GM19395 (cell line): ENCODE measurements around the gene ZNF182.
A peak's percentile ranks its signal among the peaks of the same experiment; 100 is the strongest.
"Not testable (repeated sequence)": the region's sequence is repeated elsewhere in the genome, so short reads cannot be mapped to it uniquely, and the experiment has no call there.

ENCODE experiments used
- ATAC-seq: cut with Tn5 transposase; IDR thresholded peaks from one replicate; pipeline ENCODE4 v1.9.1; 2021; ENCODE audit warnings: mild to moderate bottlenecking, moderate library complexity; ENCODE audit not compliant: unreplicated experiment

The ZNF182 gene

DNA sequence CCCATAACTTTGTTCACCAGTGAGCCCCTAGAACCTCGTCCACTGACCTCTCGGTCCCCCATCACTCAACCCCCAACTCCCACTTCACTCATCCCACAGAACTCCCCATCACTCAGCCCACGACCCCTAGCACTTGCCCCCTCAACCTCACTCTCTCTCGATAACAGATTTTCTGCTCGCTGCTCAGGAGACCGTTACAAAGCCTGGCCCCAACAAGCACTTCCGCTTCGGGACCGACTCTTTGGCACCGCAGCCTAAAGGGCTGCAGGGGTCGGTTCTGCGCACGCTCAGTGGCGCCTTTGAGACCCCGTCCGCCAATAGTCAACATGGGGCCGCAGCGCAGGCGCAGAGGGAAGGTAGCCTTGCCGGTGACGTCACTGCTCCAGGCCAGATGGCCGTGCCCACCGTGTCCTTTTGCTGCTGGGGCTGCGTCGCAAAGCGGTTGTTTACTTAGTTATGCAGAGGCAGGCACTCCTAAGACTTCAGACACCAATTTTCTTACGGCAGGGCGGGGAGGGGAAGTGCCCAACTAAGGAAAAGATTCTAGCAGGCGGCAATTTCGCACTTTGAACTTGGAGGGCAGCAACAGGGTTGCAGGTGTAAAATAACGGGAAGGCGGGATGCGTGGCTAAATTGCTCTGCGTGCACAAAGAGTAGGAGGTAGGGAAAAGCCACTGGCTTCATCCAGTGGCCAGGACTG, at the start of gene ZNF182:
ZNF182 (minus strand) TSS at position 232 of the 700 bp plus-strand sequence. CDS start 1,380 bp downstream, outside the sequence.
- peak; percentile 91 for ATAC-seq

GRCh38 chrX:48046846-48047245, 43.1 kb upstream of the ZNF182 start:
- ATAC-seq, result no peak

- ATAC-seq, result no peak
Measured at GRCh38 chrX:48045410-48046311, 41.9 kb upstream of the ZNF182 start.

- ATAC-seq, result no peak
Measured at GRCh38 chrX:48043056-48043455, 39.3 kb upstream of the ZNF182 start.

- no peak for ATAC-seq
Measured at GRCh38 chrX:48035891-48036290, 32.1 kb upstream of the ZNF182 start.

DNA sequence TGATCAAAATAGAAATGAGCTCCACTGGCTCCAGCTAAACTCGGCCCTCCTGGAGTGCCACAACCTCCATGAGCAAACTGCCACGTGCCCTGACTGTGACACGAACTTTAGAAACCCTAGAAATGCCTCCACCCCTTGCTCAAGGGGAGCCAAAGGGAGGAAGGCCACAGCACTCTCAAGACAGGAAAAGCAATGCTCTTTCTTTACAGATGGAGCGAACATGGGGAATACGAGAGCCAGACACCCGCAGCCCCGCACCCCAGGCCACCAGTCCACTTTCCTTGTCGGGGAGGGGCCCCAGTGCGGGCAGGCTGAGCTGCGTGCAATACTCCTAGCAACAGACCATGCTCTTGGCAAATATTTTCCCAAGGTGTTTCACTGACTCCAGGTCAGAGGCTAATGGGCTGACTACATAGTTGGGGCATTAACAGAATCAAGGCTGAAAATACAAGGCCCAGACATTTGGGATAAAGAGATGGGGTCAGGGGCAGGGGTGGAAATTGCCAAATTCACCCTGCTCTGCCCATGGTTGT, 26.9 kb upstream of the ZNF182 start:
- not testable (repeated sequence) for ATAC-seq

DNA sequence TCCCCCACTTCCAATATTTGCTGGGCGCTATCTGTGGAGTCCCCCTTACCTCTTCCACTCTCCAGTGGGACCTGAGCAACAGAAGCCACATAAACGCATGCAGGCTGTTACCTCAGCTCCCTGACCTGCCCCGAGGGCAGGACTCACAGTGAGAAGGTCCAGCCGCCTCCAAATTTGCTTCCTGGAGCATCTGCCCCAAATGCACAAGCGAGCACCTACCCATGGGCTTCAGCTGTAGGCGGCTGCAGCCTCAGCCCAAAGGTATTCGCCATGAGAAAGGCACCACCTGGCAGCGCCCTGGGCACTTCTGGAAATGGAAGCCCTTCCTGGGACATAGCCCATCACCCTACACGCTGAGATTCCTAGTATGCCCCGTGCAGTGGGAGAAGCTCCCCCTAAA, 26.4 kb upstream of the ZNF182 start:
- no peak for ATAC-seq

DNA sequence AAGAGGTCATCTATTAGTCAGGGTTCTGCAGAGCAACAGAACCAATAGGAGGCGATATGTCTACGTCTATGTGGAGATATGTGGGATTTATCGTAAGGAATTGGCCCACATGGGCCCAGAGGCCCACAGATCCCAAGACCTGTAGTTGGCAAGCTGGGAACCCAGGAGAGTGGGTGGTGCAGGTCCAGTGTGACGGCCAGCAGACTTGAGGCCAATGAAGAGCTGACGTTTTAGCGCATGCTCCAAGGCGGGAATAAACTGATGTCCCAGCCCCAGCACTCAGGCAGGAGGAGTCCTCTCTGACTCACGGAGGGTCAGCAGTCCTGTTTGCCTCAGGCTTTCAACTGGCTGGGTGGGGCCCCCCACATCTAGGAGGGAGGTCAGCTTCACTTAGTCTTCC, 24.3 kb upstream of the ZNF182 start:
- ATAC-seq, result no peak

GRCh38 chrX:48027545-48027944, 23.8 kb upstream of the ZNF182 start:
- ATAC-seq, result not testable (repeated sequence)

DNA sequence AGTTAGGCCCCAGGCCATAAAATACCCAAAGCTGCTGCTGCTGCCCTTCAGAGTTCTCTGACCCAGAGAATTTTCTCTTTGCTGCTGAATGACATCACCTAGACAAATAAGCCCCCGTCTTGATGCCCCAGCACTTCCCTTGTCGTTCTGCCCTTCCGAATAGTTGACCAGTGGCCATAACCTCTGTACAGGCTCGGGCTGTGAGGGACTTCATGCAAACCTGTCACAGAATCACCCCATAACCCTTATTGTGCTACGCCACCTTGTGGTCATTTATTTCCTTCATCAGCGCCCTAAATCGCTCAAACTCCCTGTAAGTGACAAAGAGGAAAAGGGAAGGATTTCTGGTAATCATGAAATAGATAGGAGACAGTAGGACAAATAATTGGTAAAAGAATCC, 21.8 kb upstream of the ZNF182 start:
- ATAC-seq, result peak; percentile 48

DNA sequence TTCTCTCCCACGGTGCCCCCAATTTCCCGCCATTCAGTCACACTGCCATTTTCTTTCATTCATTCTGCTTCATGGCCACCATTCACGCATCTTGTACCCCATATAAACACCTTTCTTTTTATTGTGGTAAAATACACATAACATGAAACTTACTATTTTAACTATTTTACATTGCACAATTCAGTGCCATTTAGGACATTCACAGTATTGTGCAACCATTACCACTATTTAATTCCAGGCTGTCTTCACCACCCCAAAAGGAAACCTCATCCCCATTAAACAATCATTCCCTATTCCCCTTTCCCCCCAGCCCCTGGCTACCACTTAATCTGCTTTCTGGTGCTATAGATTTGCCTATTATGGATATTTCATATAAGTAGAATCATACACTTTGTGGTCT, 18.9 kb upstream of the ZNF182 start:
- ATAC-seq, result no peak

GRCh38 chrX:48022100-48022499, 18.3 kb upstream of the ZNF182 start:
- no peak for ATAC-seq

DNA sequence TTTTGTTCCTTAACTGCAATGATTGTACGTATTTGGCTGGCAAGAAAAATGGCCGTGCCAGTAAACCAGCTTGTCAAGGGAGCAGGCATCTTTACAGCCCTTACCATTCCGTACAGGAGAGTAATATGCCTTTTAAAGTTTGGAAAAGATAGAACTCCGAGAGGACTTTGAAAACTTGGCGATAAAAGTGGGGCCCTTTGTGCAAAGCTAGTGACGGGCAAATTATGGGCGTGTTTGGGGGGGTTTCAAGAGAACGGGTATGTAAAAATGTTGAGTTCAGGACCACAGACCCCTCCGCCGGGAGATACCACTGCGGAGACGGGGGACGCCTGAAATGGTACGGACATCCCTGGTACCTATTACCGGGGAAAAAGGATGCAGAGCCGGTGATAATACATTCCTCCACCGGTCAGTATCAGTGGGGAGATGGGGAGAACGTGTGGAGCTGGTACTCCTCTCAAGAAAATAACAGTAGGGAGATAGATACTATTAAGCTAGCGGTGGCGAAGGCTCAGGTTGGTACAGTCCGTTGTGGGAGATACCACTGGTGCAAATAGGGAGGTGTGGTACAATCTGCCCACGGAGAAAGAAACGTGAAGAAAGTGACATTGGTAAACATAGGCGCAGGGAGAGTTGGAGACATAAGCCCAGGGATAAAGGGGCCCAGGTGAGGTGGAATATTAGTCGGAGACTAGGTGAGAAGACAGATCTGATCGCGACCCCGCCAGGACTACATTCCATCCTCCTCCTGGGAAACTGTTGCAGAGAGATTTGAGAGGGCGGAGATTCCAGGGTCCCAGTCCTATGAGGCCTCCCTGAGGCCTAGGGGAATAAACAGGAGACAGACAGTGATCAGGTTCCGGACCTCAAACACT, 17.5 kb upstream of the ZNF182 start:
- peak; percentile 79 for ATAC-seq

GRCh38 chrX:48020472-48020871, 16.7 kb upstream of the ZNF182 start:
- ATAC-seq, result not testable (repeated sequence)

- not testable (repeated sequence) for ATAC-seq
Measured at GRCh38 chrX:48019892-48020291, 16.1 kb upstream of the ZNF182 start.

GRCh38 chrX:48016583-48017310, 13.0 kb upstream of the ZNF182 start:
- ATAC-seq, result not testable (repeated sequence)

DNA sequence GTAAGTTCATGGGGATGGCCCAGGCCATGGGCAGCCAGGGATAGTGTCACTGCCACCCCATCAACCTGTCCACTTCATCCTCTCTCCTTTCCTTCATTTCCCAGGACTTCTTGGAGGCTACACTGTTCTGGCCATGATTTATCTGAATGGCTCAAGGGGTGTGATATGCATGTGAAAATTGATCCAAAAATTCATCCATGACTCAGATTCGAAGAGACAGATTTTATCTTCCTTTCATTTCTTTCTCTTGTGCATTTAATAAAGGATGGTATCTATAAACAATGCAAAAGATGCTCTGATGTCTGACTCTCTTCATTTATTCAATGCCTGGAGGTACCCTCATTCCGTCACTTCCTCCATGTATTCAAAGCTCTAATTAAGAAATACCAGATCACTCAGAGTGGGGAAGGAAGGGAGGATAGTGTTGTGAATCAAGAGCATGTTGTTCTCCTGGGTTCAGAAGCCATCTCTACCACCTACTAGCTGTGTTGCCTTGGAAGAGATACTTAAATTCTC, 5.7 kb upstream of the ZNF182 start:
- ATAC-seq, result not testable (repeated sequence)

- ATAC-seq, result not testable (repeated sequence)
Measured at GRCh38 chrX:48006688-48007087, 2.9 kb upstream of the ZNF182 start, which contains the start of gene SPACA5. SPACA5 (plus strand) TSS chrX:48006988; CDS start chrX:48007803, 815 bp downstream.

GRCh38 chrX:48003367-48003757, 427 bp downstream of the ZNF182 start:
- ATAC-seq, result peak; percentile 34

- ATAC-seq, result no peak
Measured at GRCh38 chrX:48002929-48003328, 860 bp downstream of the ZNF182 start.
